HG03175 (cell line): ENCODE measurements around the gene OR5M10.
"Not testable (repeated sequence)": the region's sequence is repeated elsewhere in the genome, so short reads cannot be mapped to it uniquely, and the experiment has no call there.

Experiments
- ATAC-seq: cut with Tn5 transposase; IDR thresholded peaks from one replicate; pipeline ENCODE4 v1.9.1; 2021; ENCODE audit warnings: mild to moderate bottlenecking, moderate library complexity; ENCODE audit not compliant: unreplicated experiment

OR5M10 gene

GRCh38 chr11:56577621-56578020 is at the start of gene OR5M10:
Gene OR5M10 (minus strand): TSS chr11:56577721. CDS start chr11:56577721, 0 bp downstream.
- no peak for ATAC-seq

- no peak for ATAC-seq
Measured at GRCh38 chr11:56625946-56626345, 48.4 kb upstream of the OR5M10 start.

- peak; percentile 57 for ATAC-seq
Measured at GRCh38 chr11:56624661-56625110, 47.2 kb upstream of the OR5M10 start.

- no peak for ATAC-seq
Measured at GRCh38 chr11:56611174-56611573, 33.7 kb upstream of the OR5M10 start.

- ATAC-seq, result not testable (repeated sequence)
Measured at GRCh38 chr11:56592088-56592717, 14.7 kb upstream of the OR5M10 start.

- ATAC-seq, result no peak
Measured at GRCh38 chr11:56558574-56558973, 18.9 kb downstream of the OR5M10 start.

GRCh38 chr11:56554691-56555090 is 22.8 kb downstream of the OR5M10 start:
- not testable (repeated sequence) for ATAC-seq

- ATAC-seq, result no peak
Measured at GRCh38 chr11:56545531-56545930, 32.0 kb downstream of the OR5M10 start.

GRCh38 chr11:56543739-56544138 is 33.8 kb downstream of the OR5M10 start:
- ATAC-seq, result no peak

GRCh38 chr11:56543157-56543556 is 34.4 kb downstream of the OR5M10 start, which contains the start of gene OR5M11:
Gene OR5M11 (minus strand): TSS chr11:56543257. CDS start chr11:56543257, 0 bp downstream.
- no peak for ATAC-seq

- ATAC-seq, result no peak
Measured at GRCh38 chr11:56533054-56533740, 44.3 kb downstream of the OR5M10 start.

GRCh38 chr11:56531856-56532255 is 45.7 kb downstream of the OR5M10 start:
- ATAC-seq, result no peak
